GM23338 (cell line): Measurements from ENCODE around the gene DAB2.

ENCODE experiments used
- CTCF ChIP-seq, 2 experiments: fragments of 200-600 bp in 1 of 2; sonication (generic) in 1 of 2; conservative IDR thresholded peaks; 2 replicates each; pipeline versions ENCODE4 v1.5.1 to v1.6.1; 2016 to 2017; ENCODE audit warnings: antibody characterized with exemption in 2 of 2, low read depth in 2 of 2, mild to moderate bottlenecking in 2 of 2, moderate library complexity in 1 of 2
- EZH2 ChIP-seq: fragments of 200-600 bp; sonication (generic); IDR thresholded peaks from one replicate; pipeline ENCODE4 v1.8.0; 2017; ENCODE audit warnings: antibody characterized with exemption, mild to moderate bottlenecking, low read depth; ENCODE audit not compliant: unreplicated experiment

- TF ChIP-seq EZH2 (no peak), CTCF (conservative IDR thresholded peaks at IDR 0.05; ENCODE audit: low read depth in 2 of 2) (no peak)
These were observed 37.4 kb upstream of the DAB2 start for GRCh38 chr5:39462211-39462610.
